K562 (cell line): Measurements from ENCODE around the gene IQCC. TPM values are rescaled to one million over a fixed set of nuclear protein-coding genes. Genes with fewer than 3 reads are reported as not detected.

Experiments
- ATAC-seq: fragments of 200-7000 bp; cut with Tn5 transposase; 3 replicates; pipeline ENCODE4 v1.9.1; 2020; ENCODE audit warnings: moderate library complexity
- BruUV-seq: library from RNA; stranded (reverse); fragments of 400-500 nt; replicated peaks from 2 replicates; lab custom pipeline; 2021; lab: Mats Ljungman, UMichigan
- CTCF ChIA-PET: fragments of 300-600 bp; formaldehyde crosslinking; extraction: SDS; loops from one replicate; lab custom pipeline; 2021; ENCODE audit warnings: low intra/inter-chr PET ratio; lab: Yijun Ruan, JAX
- POLR2A ChIA-PET: fragments of 300-600, 350-650 bp; sonication (Branson Sonifier 250); formaldehyde crosslinking; extraction: SDS; loops from one replicate; lab custom pipeline; 2021; ENCODE audit warnings: antibody characterized with exemption, inconsistent platforms; lab: Yijun Ruan, JAX
- DNase-seq, 4 experiments: peaks; one replicate each; pipeline versions ENCODE4 v3.0.0 to v3.0.0-alpha.2; 2011 to 2018; ENCODE audit warnings: low spot score in 3 of 4, mixed read lengths in 3 of 4; ENCODE audit errors: extremely low read depth in 1 of 4
- FAIRE-seq: peaks from 2 replicates; lab custom pipeline; 2011; peaks lifted over from hg19 to GRCh38; lab: Jason Lieb, UNC
- H2AFZ ChIP-seq: 2 replicates; pipeline ENCODE4 v1.6.0; 2011; ENCODE audit warnings: low read depth, low read length, control low read depth, inconsistent platforms
- H3K27ac ChIP-seq: fragments of 200-600 bp; 3 replicates; pipeline ENCODE4 v1.8.0; 2011; ENCODE audit warnings: low read depth, mild to moderate bottlenecking, control low read depth, inconsistent platforms, low read length, moderate library complexity, mixed read lengths; ENCODE audit errors: extremely low read depth
- H3K27me3 ChIP-seq, 2 experiments: fragments of 300-600 bp in 1 of 2; 2 replicates in 1 of 2; 3 replicates in 1 of 2; pipeline versions ENCODE4 v1.6.0 to v1.8.0; 2011; ENCODE audit warnings: inconsistent platforms in 2 of 2, low read length in 2 of 2, mild to moderate bottlenecking in 1 of 2, mixed read lengths in 1 of 2, moderate library complexity in 1 of 2; ENCODE audit not compliant: control insufficient read depth in 2 of 2, insufficient read depth in 2 of 2
- H3K36me3 ChIP-seq: fragments of 300-600 bp; 3 replicates; pipeline ENCODE4 v1.8.0; 2011; ENCODE audit warnings: mild to moderate bottlenecking, low read length, inconsistent platforms; ENCODE audit not compliant: control insufficient read depth, insufficient read depth
- H3K4me1 ChIP-seq, 2 experiments: fragments of 200-600 bp in 1 of 2; replicated peaks in 1 of 2; 2 replicates in 1 of 2; 3 replicates in 1 of 2; pipeline versions ENCODE4 v1.5.1 to v1.8.0; 2011; ENCODE audit warnings: inconsistent platforms in 2 of 2, low read length in 2 of 2, mild to moderate bottlenecking in 1 of 2, mixed read lengths in 1 of 2, moderate library complexity in 1 of 2; ENCODE audit not compliant: control insufficient read depth in 2 of 2, insufficient read depth in 2 of 2
- H3K4me2 ChIP-seq: 2 replicates; pipeline ENCODE4 v1.6.1; 2011; ENCODE audit warnings: low read length, control low read depth, inconsistent platforms, mixed read lengths; ENCODE audit not compliant: insufficient read depth
- H3K4me3 ChIP-seq: fragments of 200-600 bp; sonication (generic), shearing (Covaris generic); 2 replicates; pipeline ENCODE4 v1.5.1; 2016; ENCODE audit warnings: control low read depth, inconsistent platforms
- H3K79me2 ChIP-seq: fragments of 200-600 bp; 3 replicates; pipeline ENCODE4 v1.8.0; 2011; ENCODE audit warnings: low read length, inconsistent platforms; ENCODE audit not compliant: control insufficient read depth, insufficient read depth
- H3K9ac ChIP-seq, 2 experiments: 2 replicates each; pipeline versions ENCODE4 v1.6.0 to v1.6.1; 2011; ENCODE audit warnings: low read depth in 2 of 2, low read length in 2 of 2, control low read depth in 1 of 2, inconsistent platforms in 1 of 2, mild to moderate bottlenecking in 1 of 2, mixed read lengths in 1 of 2; ENCODE audit not compliant: insufficient read depth in 1 of 2
- H3K9me1 ChIP-seq: one replicate; pipeline ENCODE4 v1.6.0; 2011; ENCODE audit warnings: inconsistent platforms, mild to moderate bottlenecking, low read length, moderate library complexity; ENCODE audit not compliant: control insufficient read depth, insufficient read depth
- H3K9me3 ChIP-seq: replicated peaks from 2 replicates; pipeline ENCODE4 v1.5.1; 2011; ENCODE audit warnings: low read depth, low read length, inconsistent platforms; ENCODE audit not compliant: control insufficient read depth, insufficient read depth
- H4K20me1 ChIP-seq: replicated peaks from 2 replicates; pipeline ENCODE4 v1.6.1; 2011; ENCODE audit warnings: low read length, inconsistent platforms, mixed read lengths; ENCODE audit not compliant: control insufficient read depth, insufficient read depth
- ATF3 ChIP-seq, 2 experiments: fragments of 450-650 bp in 1 of 2; sonication (generic) in 1 of 2; formaldehyde crosslinking in 1 of 2; IDR thresholded peaks in 1 of 2; conservative IDR thresholded peaks in 1 of 2; 2 replicates each; pipeline versions ENCODE4 v1.6.1 to v1.8.1; 2016 to 2023; ENCODE audit warnings: mild to moderate bottlenecking in 2 of 2, moderate library complexity in 2 of 2, inconsistent platforms in 1 of 2, missing genetic modification reagents in 1 of 2
- ATF4 ChIP-seq: fragments of 450-650 bp; formaldehyde crosslinking; IDR thresholded peaks from 2 replicates; pipeline ENCODE4 v1.4.0; 2022; ENCODE audit warnings: mild to moderate bottlenecking, moderate library complexity
- CHD1 ChIP-seq: fragments of 200-600 bp; sonication (generic); IDR thresholded peaks from one replicate; pipeline ENCODE4 v1.6.1; 2012; ENCODE audit warnings: mild to moderate bottlenecking, moderate library complexity, low read length, inconsistent platforms
- ESRRA ChIP-seq: fragments of 450-650 bp; IDR thresholded peaks from 2 replicates; pipeline ENCODE4 v1.6.1; 2014; ENCODE audit warnings: low read depth, mild to moderate bottlenecking, moderate library complexity, borderline replicate concordance
- NFRKB ChIP-seq: fragments of 450-650 bp; IDR thresholded peaks from 2 replicates; pipeline ENCODE4 v1.6.1; 2016; ENCODE audit warnings: low read depth
- POLR2H ChIP-seq: IDR thresholded peaks from 2 replicates; pipeline ENCODE4 v1.6.1; 2016; ENCODE audit warnings: missing genetic modification characterization, low read depth, mild to moderate bottlenecking, control low read depth, missing compliant biosample characterization, moderate library complexity
- TAL1 ChIP-seq: fragments of 450-650 bp; IDR thresholded peaks from 2 replicates; pipeline ENCODE4 v1.6.1; 2016; ENCODE audit warnings: mild to moderate bottlenecking
- TEAD2 ChIP-seq: fragments of 450-650 bp; IDR thresholded peaks from 2 replicates; pipeline ENCODE4 v1.6.1; 2016; ENCODE audit warnings: missing genetic modification characterization, control low read depth, missing compliant biosample characterization
- UBTF ChIP-seq, 2 experiments: IDR thresholded peaks; 2 replicates each; pipeline ENCODE4 v1.6.1; 2012; ENCODE audit warnings: improper control_type of control experiment in 2 of 2, low read depth in 2 of 2, low read length in 2 of 2, borderline replicate concordance in 1 of 2
- ZBTB17 ChIP-seq: fragments of 450-650 bp; formaldehyde crosslinking; IDR thresholded peaks from 2 replicates; pipeline ENCODE4 v1.4.0; 2020; ENCODE audit warnings: mild to moderate bottlenecking
- ZFP91 ChIP-seq: sonication (generic); formaldehyde crosslinking; IDR thresholded peaks from 2 replicates; pipeline ENCODE4 v1.8.0; 2022; ENCODE audit warnings: mild to moderate bottlenecking, missing genetic modification reagents
- ZNF395 ChIP-seq: fragments of 200-800 bp; sonication (Bioruptor generic); IDR thresholded peaks from 2 replicates; pipeline ENCODE4 v1.6.1; 2017; ENCODE audit warnings: missing genetic modification characterization, missing compliant biosample characterization
- WGBS: fragments of 100-300 bp; shearing (Covaris generic); methylation state at CpG from one replicate; pipeline ENCODE4 v1.1.6; 2016; ENCODE audit warnings: low coverage, mixed read lengths; ENCODE audit not compliant: insufficient coverage; ENCODE audit errors: missing lambda C conversion rate; 5-methylcytosine and 5-hydroxymethylcytosine counted together
- in situ Hi-C: fragments of 300-500 bp; cut with MboI; formaldehyde crosslinking; loops from 4 replicates; pipeline ENCODE4 v1.15.0; 2018; ENCODE audit warnings: inconsistent platforms, mixed read lengths
- intact Hi-C: fragments of 100-400 bp; cut with micrococcal nuclease; formaldehyde crosslinking; loops from 2 replicates; pipeline ENCODE4 v1.14.2; 2022
- polyA plus RNA-seq, 8 experiments: library from polyadenylated mRNA; depleted of rRNA in 4 of 8; stranded (reverse) in 5 of 8; unstranded in 3 of 8; fragments of >200 nt; fragmentation: Nextera tagmentation in 2 of 8; fragmentation: Illumina TruSeq in 1 of 8; extraction: Ambion mirVana in 2 of 8; extraction: Trizol in 1 of 8; gene quantifications; 2 replicates each; pipeline versions ENCODE4 v1.2.1 to v1.2.3, GENCODE V29; 2011 to 2014; ENCODE audit warnings: inconsistent platforms in 1 of 8, missing spikeins in 1 of 8
- total RNA-seq, 7 experiments: library from RNA; depleted of rRNA in 6 of 7; stranded (reverse); fragments of >200 nt in 6 of 7; fragmentation: Illumina TruSeq in 2 of 7; extraction: Trizol in 2 of 7; gene quantifications; 2 replicates each; pipeline versions ENCODE4 v1.2.1 to v1.2.3, GENCODE V29; 2011 to 2021; ENCODE audit warnings: low replicate concordance in 1 of 7

IQCC gene
- total and polyA plus RNA-seq, 9 of the 15 experiments (the other 6 are each of a cell fraction or from before 2014, with no cell fraction given), result 8.1 to 16.5 (median 10.7) TPM

GRCh38 chr1:32221581-32221979 is 16.1 kb downstream of the IQCC start:
- Histone ChIP-seq H3K36me3 (peaks cover 51% of the 10 kb centered on the region), H3K9me1 (no peaks in the 10 kb centered on the region), H4K20me1 (no peaks in the 10 kb centered on the region), H3K27me3 (no peaks in the 10 kb centered on the region), H3K4me3 (peak overlapping the region; percentile 80), H3K9ac (peak overlapping the region; percentile 94 to 96), H3K27ac (peak overlapping the region; percentile 90), H3K4me2 (peak overlapping the region; percentile 98), H2AFZ (peak overlapping the region; percentile 90), H3K4me1 (peaks cover 19 to 22% of the 10 kb centered on the region in 2 experiments; a peak in 4 of 5 replicates), H3K9me3 (no peaks in the 10 kb centered on the region), H3K79me2 (peaks cover 49% of the 10 kb centered on the region)
- TSS peak; percentile 60 for BruUV-seq
- CTCF ChIA-PET, result interaction anchor here (0.7 kb wide), 1 partner anchor 88 kb away, joined by 3 read pairs; no protein-coding TSS in a partner anchor
- intact Hi-C loops, result no loop called here
- no peak for DNase-seq
- in situ Hi-C loops, result no loop called here
- no peak for FAIRE-seq
- 2% methylated on average over 13 of the region's 13 CpGs for WGBS
- POLR2A ChIA-PET, result interaction anchor here (1.0 to 1.9 kb wide), 4 partner anchors 11 to 114 kb away, joined by 3 to 14 read pairs (median 4); partner anchors contain the start of genes DCDC2B and MARCKSL1
- peak; percentile 21; the same call in 2 of the 3 replicates for ATAC-seq
- TF ChIP-seq ATF4 (CRISPR knock-in tag) (no peak), ZBTB17 (CRISPR knock-in tag) (no peak), ZNF395 (CRISPR knock-in tag) (0 out of 2 replicates have a peak, but pooled peaks have one; percentile 7), TAL1 (no peak), ATF3 (IDR thresholded peaks at IDR 0.05) (peak; percentile 69; the same call in 1 of the 2 replicates), ATF3 (CRISPR knock-in tag; conservative IDR thresholded peaks at IDR 0.05) (no peak; the same call in 1 of the 2 replicates), POLR2H (tag) (peak; percentile 57; the same call in 1 of the 2 replicates), ZFP91 (no peak), UBTF (IDR thresholded peaks at IDR 0.05; ENCODE audit: borderline replicate concordance in 1 of 2, low read depth in 2 of 2, low read length in 2 of 2) (0 out of 4 replicates have a peak, but pooled peaks of 1 of the 2 experiments have one; percentile 19), CHD1 (peak; percentile 48), ESRRA (peak; percentile 89), NFRKB (0 out of 2 replicates have a peak, but pooled peaks have one; percentile 19), TEAD2 (no peak)
